Measurements from ENCODE around the gene PHF19.

The PHF19 gene

GRCh38 chr9:120895951-120896350, 19.0 kb upstream of the PHF19 start:
- TF ChIP-seq FOXP2 (optimal IDR thresholded peaks at IDR 0.05; ENCODE audit: control extremely low read depth, extremely low read length, insufficient read depth), result no peak
- TF ChIP-seq EZH2 (IDR thresholded peaks at IDR 0.05), result no peak
- TF ChIP-seq POLR2AphosphoS5 (IDR thresholded peaks at IDR 0.05; ENCODE audit: borderline replicate concordance, low read depth, low read length), result no peak
- Histone ChIP-seq H3K36me3 (ENCODE audit: insufficient read depth, low read length) (no peaks in the 10 kb centered on the region), H3K9me3 (ENCODE audit: low read depth, low read length) (no peaks in the 10 kb centered on the region), H3K4me3 (no peak overlapping the region), H3K9ac (ENCODE audit: insufficient read length) (no peak overlapping the region), H3K27ac (no peak overlapping the region)
- DNase-seq (ENCODE audit: low read depth, low spot score), result no peak

- H3K9ac ChIP-seq (ENCODE audit: insufficient read length), result no peak overlapping the region
- H3K4me3 ChIP-seq, result no peak overlapping the region
- no peaks in the 10 kb centered on the region for H3K36me3 ChIP-seq (ENCODE audit: insufficient read depth, low read length)
- no peak overlapping the region for H3K27ac ChIP-seq
- H3K9me3 ChIP-seq (ENCODE audit: low read depth, low read length), result no peaks in the 10 kb centered on the region
- no peak for DNase-seq (ENCODE audit: low read depth, low spot score)
- TF ChIP-seq EZH2 (IDR thresholded peaks at IDR 0.05) (no peak), POLR2AphosphoS5 (IDR thresholded peaks at IDR 0.05; ENCODE audit: borderline replicate concordance, low read depth, low read length) (no peak), FOXP2 (optimal IDR thresholded peaks at IDR 0.05; ENCODE audit: control extremely low read depth, extremely low read length, insufficient read depth) (no peak)
These were observed 17.5 kb upstream of the PHF19 start for GRCh38 chr9:120894321-120895148.

DNA sequence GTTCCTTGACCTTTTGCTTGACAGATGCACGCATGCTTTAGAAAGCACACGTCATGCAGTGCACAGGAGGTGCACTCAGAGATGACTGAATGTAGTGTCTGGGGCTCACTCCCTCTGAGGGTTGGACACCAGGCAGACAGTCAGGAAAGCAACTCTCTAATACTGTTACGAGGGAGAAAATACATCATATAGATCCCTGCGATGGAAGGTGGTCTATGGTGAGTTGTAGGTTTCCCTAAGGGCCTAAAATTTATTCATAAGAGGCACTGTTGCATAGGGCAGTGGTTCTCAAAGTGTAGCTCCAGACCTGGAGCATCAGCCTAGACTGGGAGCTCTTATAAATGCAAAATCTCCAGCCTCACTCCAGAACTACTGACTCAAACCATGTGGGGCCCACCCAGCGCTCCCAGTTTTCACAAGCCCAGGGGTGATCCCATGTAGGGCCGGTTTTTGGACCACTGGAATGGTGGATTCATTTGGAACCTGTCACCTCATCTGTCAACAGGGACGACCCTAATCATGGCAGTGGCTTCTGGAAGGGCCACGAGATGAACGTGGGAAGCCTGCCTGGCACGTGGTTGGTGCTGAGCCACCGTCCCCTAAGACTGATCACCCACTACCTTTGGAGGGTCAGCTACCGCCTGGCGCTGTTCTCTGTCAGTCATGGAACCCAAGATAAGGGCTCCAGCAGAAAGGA, 16.8 kb upstream of the PHF19 start:
- TF ChIP-seq FOXP2 (optimal IDR thresholded peaks at IDR 0.05; ENCODE audit: control extremely low read depth, extremely low read length, insufficient read depth) (no peak), EZH2 (IDR thresholded peaks at IDR 0.05) (no peak), POLR2AphosphoS5 (IDR thresholded peaks at IDR 0.05; ENCODE audit: borderline replicate concordance, low read depth, low read length) (no peak)
- Histone ChIP-seq H3K36me3 (ENCODE audit: insufficient read depth, low read length) (no peaks in the 10 kb centered on the region), H3K4me3 (no peak overlapping the region), H3K27ac (no peak overlapping the region), H3K9ac (ENCODE audit: insufficient read length) (no peak overlapping the region), H3K9me3 (ENCODE audit: low read depth, low read length) (no peaks in the 10 kb centered on the region)
- no peak for DNase-seq (ENCODE audit: low read depth, low spot score)

- no peak overlapping the region for H3K27ac ChIP-seq
- no peak for TF ChIP-seq EZH2 (IDR thresholded peaks at IDR 0.05)
- TF ChIP-seq FOXP2 (optimal IDR thresholded peaks at IDR 0.05; ENCODE audit: control extremely low read depth, extremely low read length, insufficient read depth), result no peak
- TF ChIP-seq POLR2AphosphoS5 (IDR thresholded peaks at IDR 0.05; ENCODE audit: borderline replicate concordance, low read depth, low read length), result no peak
- DNase-seq (ENCODE audit: low read depth, low spot score), result no peak
These were observed 16.0 kb upstream of the PHF19 start for GRCh38 chr9:120892748-120893610.

GRCh38 chr9:120891884-120892747, 15.1 kb upstream of the PHF19 start:
- DNase-seq (ENCODE audit: low read depth, low spot score), result no peak
- no peaks in the 10 kb centered on the region for H3K36me3 ChIP-seq (ENCODE audit: insufficient read depth, low read length)
- TF ChIP-seq FOXP2 (optimal IDR thresholded peaks at IDR 0.05; ENCODE audit: control extremely low read depth, extremely low read length, insufficient read depth), result no peak
- no peak for TF ChIP-seq EZH2 (IDR thresholded peaks at IDR 0.05)
- TF ChIP-seq POLR2AphosphoS5 (IDR thresholded peaks at IDR 0.05; ENCODE audit: borderline replicate concordance, low read depth, low read length), result no peak
- no peaks in the 10 kb centered on the region for H3K9me3 ChIP-seq (ENCODE audit: low read depth, low read length)
- no peak overlapping the region for H3K27ac ChIP-seq
- no peak overlapping the region for H3K9ac ChIP-seq (ENCODE audit: insufficient read length)
- no peak overlapping the region for H3K4me3 ChIP-seq

More at GRCh38 chr9:120892748-120893610, 16.0 kb upstream of the PHF19 start:
- Histone ChIP-seq H3K9ac (ENCODE audit: insufficient read length) (no peak overlapping the region), H3K9me3 (ENCODE audit: low read depth, low read length) (no peaks in the 10 kb centered on the region), H3K4me3 (no peak overlapping the region), H3K36me3 (ENCODE audit: insufficient read depth, low read length) (no peaks in the 10 kb centered on the region)

DNA sequence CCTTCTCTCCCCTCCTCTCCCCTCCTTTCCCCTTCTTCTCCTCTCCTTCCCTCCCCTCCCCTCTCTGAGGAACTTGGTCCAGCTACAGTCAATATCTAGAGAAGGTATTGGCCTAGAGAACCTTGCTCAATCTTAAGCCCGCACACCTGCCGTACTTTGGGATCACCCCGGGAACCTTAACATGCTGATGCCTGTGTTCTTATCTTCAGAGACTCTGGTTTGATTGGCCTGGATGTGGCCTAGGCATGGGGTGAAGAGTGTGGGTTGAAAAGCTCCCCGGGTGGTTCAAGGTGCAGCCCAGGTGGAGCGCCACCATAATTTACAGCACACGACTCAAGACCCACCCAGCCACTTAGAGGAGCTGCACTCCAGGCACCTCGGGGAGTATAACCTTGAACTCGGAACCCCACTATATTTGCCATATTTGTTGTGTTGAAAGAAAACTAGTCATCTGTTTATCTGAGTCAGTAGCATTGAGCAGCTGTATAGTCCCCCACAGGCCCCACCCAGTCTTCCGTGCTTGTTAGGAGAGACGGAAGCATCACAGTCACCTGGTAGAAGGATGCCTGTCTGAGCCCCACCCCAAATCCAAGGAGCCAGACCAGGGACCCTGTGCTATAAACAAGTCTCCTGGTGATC, 14.4 kb upstream of the PHF19 start:
- no peak overlapping the region for H3K9ac ChIP-seq (ENCODE audit: insufficient read length)
- H3K4me3 ChIP-seq, result no peak overlapping the region

More for the DNA sequence above, 14.4 kb upstream of the PHF19 start:
- TF ChIP-seq POLR2AphosphoS5 (IDR thresholded peaks at IDR 0.05; ENCODE audit: borderline replicate concordance, low read depth, low read length), result no peak
- no peak for TF ChIP-seq EZH2 (IDR thresholded peaks at IDR 0.05)
- no peak for TF ChIP-seq FOXP2 (optimal IDR thresholded peaks at IDR 0.05; ENCODE audit: control extremely low read depth, extremely low read length, insufficient read depth)
- Histone ChIP-seq H3K9me3 (ENCODE audit: low read depth, low read length) (no peaks in the 10 kb centered on the region), H3K27ac (no peak overlapping the region), H3K36me3 (ENCODE audit: insufficient read depth, low read length) (no peaks in the 10 kb centered on the region)
- no peak for DNase-seq (ENCODE audit: low read depth, low spot score)
